ENCODE results near the gene PIGB.

GRCh38 chr15:55320238-55320550, 1.2 kb downstream of the PIGB start:
- TF ChIP-seq, protein P1, sequence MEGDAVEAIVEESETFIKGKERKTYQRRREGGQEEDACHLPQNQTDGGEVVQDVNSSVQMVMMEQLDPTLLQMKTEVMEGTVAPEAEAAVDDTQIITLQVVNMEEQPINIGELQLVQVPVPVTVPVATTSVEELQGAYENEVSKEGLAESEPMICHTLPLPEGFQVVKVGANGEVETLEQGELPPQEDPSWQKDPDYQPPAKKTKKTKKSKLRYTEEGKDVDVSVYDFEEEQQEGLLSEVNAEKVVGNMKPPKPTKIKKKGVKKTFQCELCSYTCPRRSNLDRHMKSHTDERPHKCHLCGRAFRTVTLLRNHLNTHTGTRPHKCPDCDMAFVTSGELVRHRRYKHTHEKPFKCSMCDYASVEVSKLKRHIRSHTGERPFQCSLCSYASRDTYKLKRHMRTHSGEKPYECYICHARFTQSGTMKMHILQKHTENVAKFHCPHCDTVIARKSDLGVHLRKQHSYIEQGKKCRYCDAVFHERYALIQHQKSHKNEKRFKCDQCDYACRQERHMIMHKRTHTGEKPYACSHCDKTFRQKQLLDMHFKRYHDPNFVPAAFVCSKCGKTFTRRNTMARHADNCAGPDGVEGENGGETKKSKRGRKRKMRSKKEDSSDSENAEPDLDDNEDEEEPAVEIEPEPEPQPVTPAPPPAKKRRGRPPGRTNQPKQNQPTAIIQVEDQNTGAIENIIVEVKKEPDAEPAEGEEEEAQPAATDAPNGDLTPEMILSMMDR (IDR thresholded peaks at IDR 0.05): no peak
- no peak for TF ChIP-seq POLR2A (IDR thresholded peaks at IDR 0.05)

Data from uterus (tissue), 2 donors.